GM12872 (cell line): Measurements from ENCODE around the gene VAPB.

Source experiments
- CTCF ChIP-seq: IDR thresholded peaks from 3 replicates; pipeline ENCODE4 v1.5.1; 2011; ENCODE audit warnings: low read depth, mild to moderate bottlenecking, low read length, moderate library complexity; ENCODE audit not compliant: insufficient read depth

Gene VAPB

GRCh38 chr20:58424218-58424969, 35.4 kb downstream of the VAPB start:
- TF ChIP-seq CTCF, result no peak

GRCh38 chr20:58428364-58428763, 39.3 kb downstream of the VAPB start:
- no peak for TF ChIP-seq CTCF

DNA sequence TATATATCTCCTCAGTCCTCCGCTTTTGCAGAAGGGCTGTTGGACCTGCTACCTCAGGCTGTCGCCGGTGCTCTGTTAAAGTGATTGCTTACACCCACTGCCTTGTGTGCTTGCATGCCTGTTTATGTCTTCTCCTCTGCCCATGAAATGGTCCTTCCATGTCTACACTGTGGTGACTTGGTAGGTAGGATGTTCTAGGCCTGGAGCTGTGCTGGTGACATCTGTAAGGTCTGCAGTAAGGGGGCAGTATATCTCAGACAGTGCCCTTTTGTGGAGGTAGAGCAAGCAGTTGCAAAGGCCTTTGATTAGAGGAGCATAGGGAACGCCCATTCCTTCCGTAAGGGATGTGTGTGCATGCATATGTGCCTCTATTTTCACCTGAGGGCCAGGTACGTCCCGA, 40.3 kb downstream of the VAPB start:
- no peak for TF ChIP-seq CTCF

- no peak for TF ChIP-seq CTCF
These were observed 42.1 kb downstream of the VAPB start for GRCh38 chr20:58431134-58431533.

GRCh38 chr20:58432186-58432954, 43.3 kb downstream of the VAPB start:
- no peak for TF ChIP-seq CTCF

GRCh38 chr20:58433029-58433647, 44.1 kb downstream of the VAPB start:
- no peak for TF ChIP-seq CTCF

DNA sequence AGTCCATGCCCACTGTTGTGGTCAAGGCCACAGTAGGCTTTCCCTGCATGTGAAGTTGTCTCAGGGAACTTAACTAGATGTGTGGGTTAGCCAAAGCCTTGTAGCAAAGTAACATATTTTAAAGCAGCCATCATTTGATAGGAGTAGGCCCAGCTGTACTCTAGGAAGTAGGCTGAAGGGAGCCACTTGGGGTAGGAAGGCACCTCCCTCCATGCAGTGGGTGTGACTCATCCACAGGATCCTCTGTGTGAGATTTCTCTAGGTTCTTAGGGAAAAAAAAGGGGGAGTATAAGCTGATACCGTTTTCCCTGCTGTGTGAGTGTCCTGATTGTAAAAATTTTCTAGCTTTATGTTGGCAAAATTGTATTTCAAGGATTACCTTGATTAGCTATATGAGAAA, 44.7 kb downstream of the VAPB start:
- no peak for TF ChIP-seq CTCF
